HepG2 (cell line): Measurements from ENCODE around the gene PIGL. TPM values are rescaled to one million over a fixed set of nuclear protein-coding genes. Genes with fewer than 3 reads are reported as not detected.

ENCODE experiments used
- ELK4 ChIP-seq: sonication (generic); formaldehyde crosslinking; IDR thresholded peaks from 2 replicates; pipeline ENCODE4 v1.9.0; 2021; ENCODE audit warnings: missing genetic modification reagents, borderline replicate concordance
- RARA ChIP-seq: IDR thresholded peaks from 2 replicates; pipeline ENCODE4 v1.6.1; 2016; ENCODE audit warnings: missing genetic modification reagents, missing compliant biosample characterization
- REXO4 ChIP-seq: sonication (generic); formaldehyde crosslinking; IDR thresholded peaks from 2 replicates; pipeline ENCODE4 v1.8.0; 2022; ENCODE audit warnings: missing genetic modification reagents, mild to moderate bottlenecking, borderline replicate concordance
- SMAD3 ChIP-seq: sonication (generic); formaldehyde crosslinking; IDR thresholded peaks from 2 replicates; pipeline ENCODE4 v1.4.0; 2020; ENCODE audit warnings: missing genetic modification reagents
- SOX5 ChIP-seq: IDR thresholded peaks from 2 replicates; pipeline ENCODE4 v1.6.1; 2016; ENCODE audit warnings: borderline replicate concordance
- TERF1 ChIP-seq: sonication (generic); formaldehyde crosslinking; IDR thresholded peaks from 2 replicates; pipeline ENCODE4 v1.8.0; 2022; ENCODE audit warnings: mild to moderate bottlenecking, missing genetic modification reagents, moderate library complexity
- ZNF709 ChIP-seq: sonication (generic); formaldehyde crosslinking; IDR thresholded peaks from 2 replicates; pipeline ENCODE4 v1.5.0; 2020; ENCODE audit warnings: mild to moderate bottlenecking, missing genetic modification reagents
- ZNF816 ChIP-seq: sonication (generic); formaldehyde crosslinking; IDR thresholded peaks from 2 replicates; pipeline ENCODE4 v1.8.0; 2022; ENCODE audit warnings: missing genetic modification reagents, mild to moderate bottlenecking, borderline replicate concordance
- polyA plus RNA-seq, 8 experiments: library from polyadenylated mRNA; depleted of rRNA in 3 of 8; stranded (reverse) in 7 of 8; unstranded in 1 of 8; fragments of >200 nt; fragmentation: Illumina TruSeq in 4 of 8; extraction: Trizol in 4 of 8; gene quantifications; 2 replicates each; pipeline versions ENCODE4 v1.2.1 to v1.2.3, GENCODE V29; 2011 to 2016; ENCODE audit warnings: low read depth in 4 of 8, missing spikeins in 1 of 8, mixed read lengths in 1 of 8; ENCODE audit not compliant: insufficient read depth in 1 of 8
- total RNA-seq, 5 experiments: library from RNA; depleted of rRNA; stranded (reverse); fragments of >200 nt; fragmentation: Illumina TruSeq; extraction: Trizol; gene quantifications; 2 replicates each; pipeline ENCODE4 v1.2.3, GENCODE V29; 2016; ENCODE audit warnings: low read depth in 1 of 5
- TF ChIP-seq, protein P1 (sequence below), 2 experiments: sonication (generic) in 1 of 2; formaldehyde crosslinking in 1 of 2; IDR thresholded peaks; 2 replicates each; pipeline versions ENCODE4 v1.6.1 to v1.9.0; 2014 to 2022; ENCODE audit warnings: antibody characterized with exemption in 1 of 2, borderline replicate concordance in 1 of 2, inconsistent platforms in 1 of 2, low read depth in 1 of 2, missing genetic modification reagents in 1 of 2
- TF ChIP-seq, protein P2 (sequence below): sonication (generic); formaldehyde crosslinking; IDR thresholded peaks from 2 replicates; pipeline ENCODE4 v1.4.0; 2020; ENCODE audit warnings: missing genetic modification reagents
- TF ChIP-seq, protein P3 (sequence below): sonication (generic); formaldehyde crosslinking; IDR thresholded peaks from 2 replicates; pipeline ENCODE4 v1.5.0; 2020; ENCODE audit warnings: missing genetic modification reagents
- TF ChIP-seq, protein P4 (sequence below): IDR thresholded peaks from 2 replicates; pipeline ENCODE4 v1.6.1; 2018; ENCODE audit warnings: missing genetic modification reagents

Gene PIGL
- total and polyA plus RNA-seq, 2 of the 13 experiments (the other 11 are each of a cell fraction or from before 2014, with no cell fraction given) = 28.5 to 63.8 TPM

- TF ChIP-seq, protein P1, sequence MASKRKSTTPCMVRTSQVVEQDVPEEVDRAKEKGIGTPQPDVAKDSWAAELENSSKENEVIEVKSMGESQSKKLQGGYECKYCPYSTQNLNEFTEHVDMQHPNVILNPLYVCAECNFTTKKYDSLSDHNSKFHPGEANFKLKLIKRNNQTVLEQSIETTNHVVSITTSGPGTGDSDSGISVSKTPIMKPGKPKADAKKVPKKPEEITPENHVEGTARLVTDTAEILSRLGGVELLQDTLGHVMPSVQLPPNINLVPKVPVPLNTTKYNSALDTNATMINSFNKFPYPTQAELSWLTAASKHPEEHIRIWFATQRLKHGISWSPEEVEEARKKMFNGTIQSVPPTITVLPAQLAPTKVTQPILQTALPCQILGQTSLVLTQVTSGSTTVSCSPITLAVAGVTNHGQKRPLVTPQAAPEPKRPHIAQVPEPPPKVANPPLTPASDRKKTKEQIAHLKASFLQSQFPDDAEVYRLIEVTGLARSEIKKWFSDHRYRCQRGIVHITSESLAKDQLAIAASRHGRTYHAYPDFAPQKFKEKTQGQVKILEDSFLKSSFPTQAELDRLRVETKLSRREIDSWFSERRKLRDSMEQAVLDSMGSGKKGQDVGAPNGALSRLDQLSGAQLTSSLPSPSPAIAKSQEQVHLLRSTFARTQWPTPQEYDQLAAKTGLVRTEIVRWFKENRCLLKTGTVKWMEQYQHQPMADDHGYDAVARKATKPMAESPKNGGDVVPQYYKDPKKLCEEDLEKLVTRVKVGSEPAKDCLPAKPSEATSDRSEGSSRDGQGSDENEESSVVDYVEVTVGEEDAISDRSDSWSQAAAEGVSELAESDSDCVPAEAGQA (IDR thresholded peaks at IDR 0.05; ENCODE audit: low read depth) = no peak
- TF ChIP-seq, protein P1 (CRISPR knock-in tag; IDR thresholded peaks at IDR 0.05; ENCODE audit: borderline replicate concordance) = peak; percentile 52; the same call in 1 of the 2 replicates
- TF ChIP-seq TERF1 (CRISPR knock-in tag) (no peak), ZNF816 (0 out of 2 replicates have a peak, but pooled peaks have one; percentile 39), SOX5 (CRISPR knock-in tag) (no peak), ZNF709 (CRISPR knock-in tag) (no peak), SMAD3 (CRISPR knock-in tag) (no peak), RARA (CRISPR knock-in tag) (no peak), ELK4 (no peak), REXO4 (CRISPR knock-in tag) (no peak)
- TF ChIP-seq, protein P2, sequence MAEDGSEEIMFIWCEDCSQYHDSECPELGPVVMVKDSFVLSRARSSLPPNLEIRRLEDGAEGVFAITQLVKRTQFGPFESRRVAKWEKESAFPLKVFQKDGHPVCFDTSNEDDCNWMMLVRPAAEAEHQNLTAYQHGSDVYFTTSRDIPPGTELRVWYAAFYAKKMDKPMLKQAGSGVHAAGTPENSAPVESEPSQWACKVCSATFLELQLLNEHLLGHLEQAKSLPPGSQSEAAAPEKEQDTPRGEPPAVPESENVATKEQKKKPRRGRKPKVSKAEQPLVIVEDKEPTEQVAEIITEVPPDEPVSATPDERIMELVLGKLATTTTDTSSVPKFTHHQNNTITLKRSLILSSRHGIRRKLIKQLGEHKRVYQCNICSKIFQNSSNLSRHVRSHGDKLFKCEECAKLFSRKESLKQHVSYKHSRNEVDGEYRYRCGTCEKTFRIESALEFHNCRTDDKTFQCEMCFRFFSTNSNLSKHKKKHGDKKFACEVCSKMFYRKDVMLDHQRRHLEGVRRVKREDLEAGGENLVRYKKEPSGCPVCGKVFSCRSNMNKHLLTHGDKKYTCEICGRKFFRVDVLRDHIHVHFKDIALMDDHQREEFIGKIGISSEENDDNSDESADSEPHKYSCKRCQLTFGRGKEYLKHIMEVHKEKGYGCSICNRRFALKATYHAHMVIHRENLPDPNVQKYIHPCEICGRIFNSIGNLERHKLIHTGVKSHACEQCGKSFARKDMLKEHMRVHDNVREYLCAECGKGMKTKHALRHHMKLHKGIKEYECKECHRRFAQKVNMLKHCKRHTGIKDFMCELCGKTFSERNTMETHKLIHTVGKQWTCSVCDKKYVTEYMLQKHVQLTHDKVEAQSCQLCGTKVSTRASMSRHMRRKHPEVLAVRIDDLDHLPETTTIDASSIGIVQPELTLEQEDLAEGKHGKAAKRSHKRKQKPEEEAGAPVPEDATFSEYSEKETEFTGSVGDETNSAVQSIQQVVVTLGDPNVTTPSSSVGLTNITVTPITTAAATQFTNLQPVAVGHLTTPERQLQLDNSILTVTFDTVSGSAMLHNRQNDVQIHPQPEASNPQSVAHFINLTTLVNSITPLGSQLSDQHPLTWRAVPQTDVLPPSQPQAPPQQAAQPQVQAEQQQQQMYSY (CRISPR knock-in tag) = no peak
- TF ChIP-seq, protein P3, sequence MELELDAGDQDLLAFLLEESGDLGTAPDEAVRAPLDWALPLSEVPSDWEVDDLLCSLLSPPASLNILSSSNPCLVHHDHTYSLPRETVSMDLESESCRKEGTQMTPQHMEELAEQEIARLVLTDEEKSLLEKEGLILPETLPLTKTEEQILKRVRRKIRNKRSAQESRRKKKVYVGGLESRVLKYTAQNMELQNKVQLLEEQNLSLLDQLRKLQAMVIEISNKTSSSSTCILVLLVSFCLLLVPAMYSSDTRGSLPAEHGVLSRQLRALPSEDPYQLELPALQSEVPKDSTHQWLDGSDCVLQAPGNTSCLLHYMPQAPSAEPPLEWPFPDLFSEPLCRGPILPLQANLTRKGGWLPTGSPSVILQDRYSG (CRISPR knock-in tag) = 0 out of 2 replicates have a peak, but pooled peaks have one; percentile 49
- TF ChIP-seq, protein P4, sequence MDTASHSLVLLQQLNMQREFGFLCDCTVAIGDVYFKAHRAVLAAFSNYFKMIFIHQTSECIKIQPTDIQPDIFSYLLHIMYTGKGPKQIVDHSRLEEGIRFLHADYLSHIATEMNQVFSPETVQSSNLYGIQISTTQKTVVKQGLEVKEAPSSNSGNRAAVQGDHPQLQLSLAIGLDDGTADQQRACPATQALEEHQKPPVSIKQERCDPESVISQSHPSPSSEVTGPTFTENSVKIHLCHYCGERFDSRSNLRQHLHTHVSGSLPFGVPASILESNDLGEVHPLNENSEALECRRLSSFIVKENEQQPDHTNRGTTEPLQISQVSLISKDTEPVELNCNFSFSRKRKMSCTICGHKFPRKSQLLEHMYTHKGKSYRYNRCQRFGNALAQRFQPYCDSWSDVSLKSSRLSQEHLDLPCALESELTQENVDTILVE = no peak
Observed at GRCh38 chr17:16285646-16286008, 68.6 kb downstream of the PIGL start (continued).
